GM21381 (cell line): ENCODE results near the gene HBEGF.
A peak's percentile ranks its signal among the peaks of the same experiment; 100 is the strongest.

Experiments used
- ATAC-seq: cut with Tn5 transposase; IDR thresholded peaks from one replicate; pipeline ENCODE4 v1.9.1; 2021; ENCODE audit warnings: mild to moderate bottlenecking, moderate library complexity; ENCODE audit not compliant: unreplicated experiment

HBEGF gene

GRCh38 chr5:140309706-140310249 lies 36.6 kb downstream of the HBEGF start:
- ATAC-seq: no peak

- ATAC-seq: no peak
Observed at GRCh38 chr5:140305471-140305870, 40.9 kb downstream of the HBEGF start.

- ATAC-seq: no peak
Observed at GRCh38 chr5:140303966-140304365, 42.4 kb downstream of the HBEGF start.

GRCh38 chr5:140302786-140303639 lies 43.4 kb downstream of the HBEGF start, which contains the start of gene PFDN1:
Gene PFDN1, minus strand, starts transcription at chr5:140303101. Its CDS starts 28 bp downstream, at chr5:140303073.
- peak; percentile 97 for ATAC-seq

GRCh38 chr5:140301136-140301535 lies 45.3 kb downstream of the HBEGF start:
- ATAC-seq: no peak

- ATAC-seq: no peak
Observed at GRCh38 chr5:140299056-140299455, 47.3 kb downstream of the HBEGF start.

GRCh38 chr5:140298183-140298601 lies 48.2 kb downstream of the HBEGF start:
- ATAC-seq: no peak

- ATAC-seq: no peak
Observed at GRCh38 chr5:140297283-140297682, 49.1 kb downstream of the HBEGF start.

- no peak for ATAC-seq
Observed at GRCh38 chr5:140296289-140296688, 50.1 kb downstream of the HBEGF start.

GRCh38 chr5:140295414-140295813 lies 51.0 kb downstream of the HBEGF start:
- no peak for ATAC-seq

GRCh38 chr5:140294753-140295152 lies 51.6 kb downstream of the HBEGF start:
- no peak for ATAC-seq

GRCh38 chr5:140293849-140294100 lies 52.6 kb downstream of the HBEGF start:
- no peak for ATAC-seq

GRCh38 chr5:140293091-140293848 lies 53.1 kb downstream of the HBEGF start:
- ATAC-seq: no peak

GRCh38 chr5:140292212-140293036 lies 54.0 kb downstream of the HBEGF start:
- ATAC-seq: no peak

- ATAC-seq: no peak
Observed at GRCh38 chr5:140287801-140288521, 58.4 kb downstream of the HBEGF start.

- ATAC-seq: no peak
Observed at GRCh38 chr5:140286424-140286823, 60.0 kb downstream of the HBEGF start.

GRCh38 chr5:140284013-140284412 lies 62.4 kb downstream of the HBEGF start:
- ATAC-seq: no peak
